Right atrium auricular region (tissue), 2 donors: Measurements from ENCODE around the gene AKAP9. TPM values are rescaled to one million over a fixed set of nuclear protein-coding genes. Genes with fewer than 3 reads are reported as not detected.

Experiments
- DNase-seq: peaks from one replicate; pipeline ENCODE4 v3.0.0-alpha.2; 2019; ENCODE audit warnings: low spot score
- H3K27ac ChIP-seq, 2 donors: fragments of 200-600 bp; sonication (generic); 1 replicate in 1 of 2; 2 replicates in 1 of 2; pipeline ENCODE4 v1.5.1; 2016 to 2019
- H3K27me3 ChIP-seq, 2 donors: fragments of 200-600 bp; sonication (generic); one replicate each; pipeline versions ENCODE4 v1.5.1 to v1.6.0; 2017 to 2019
- H3K36me3 ChIP-seq: fragments of 200-600 bp; sonication (generic); one replicate; pipeline ENCODE4 v1.5.1; 2016
- H3K4me1 ChIP-seq, 2 donors: fragments of 200-600 bp; sonication (generic); one replicate each; pipeline versions ENCODE4 v1.5.1 to v1.6.0; 2017 to 2019
- H3K4me3 ChIP-seq, 2 donors: fragments of 200-600 bp; sonication (generic); 1 replicate in 1 of 2; 2 replicates in 1 of 2; pipeline ENCODE4 v1.5.1; 2017 to 2019; ENCODE audit warnings: mild to moderate bottlenecking in 1 of 2, moderate library complexity in 1 of 2
- H3K9me3 ChIP-seq, 2 donors: fragments of 200-600 bp; sonication (generic); one replicate each; pipeline ENCODE4 v1.5.1; 2019
- total RNA-seq, 2 donors: library from RNA; depleted of rRNA; stranded (reverse); fragments of >200 nt; gene quantifications; one replicate each; pipeline ENCODE4 v1.1.0, GENCODE V29; 2016
- TF ChIP-seq, protein P1 (sequence below), 2 donors: fragments of 200-600 bp; sonication (generic); IDR thresholded peaks; one replicate each; pipeline ENCODE4 v1.5.1; 2019; ENCODE audit warnings: antibody characterized with exemption in 2 of 2

The AKAP9 gene
- total RNA-seq, 2 donors from 2014 or later: 28.5 to 41.8 TPM

DNA sequence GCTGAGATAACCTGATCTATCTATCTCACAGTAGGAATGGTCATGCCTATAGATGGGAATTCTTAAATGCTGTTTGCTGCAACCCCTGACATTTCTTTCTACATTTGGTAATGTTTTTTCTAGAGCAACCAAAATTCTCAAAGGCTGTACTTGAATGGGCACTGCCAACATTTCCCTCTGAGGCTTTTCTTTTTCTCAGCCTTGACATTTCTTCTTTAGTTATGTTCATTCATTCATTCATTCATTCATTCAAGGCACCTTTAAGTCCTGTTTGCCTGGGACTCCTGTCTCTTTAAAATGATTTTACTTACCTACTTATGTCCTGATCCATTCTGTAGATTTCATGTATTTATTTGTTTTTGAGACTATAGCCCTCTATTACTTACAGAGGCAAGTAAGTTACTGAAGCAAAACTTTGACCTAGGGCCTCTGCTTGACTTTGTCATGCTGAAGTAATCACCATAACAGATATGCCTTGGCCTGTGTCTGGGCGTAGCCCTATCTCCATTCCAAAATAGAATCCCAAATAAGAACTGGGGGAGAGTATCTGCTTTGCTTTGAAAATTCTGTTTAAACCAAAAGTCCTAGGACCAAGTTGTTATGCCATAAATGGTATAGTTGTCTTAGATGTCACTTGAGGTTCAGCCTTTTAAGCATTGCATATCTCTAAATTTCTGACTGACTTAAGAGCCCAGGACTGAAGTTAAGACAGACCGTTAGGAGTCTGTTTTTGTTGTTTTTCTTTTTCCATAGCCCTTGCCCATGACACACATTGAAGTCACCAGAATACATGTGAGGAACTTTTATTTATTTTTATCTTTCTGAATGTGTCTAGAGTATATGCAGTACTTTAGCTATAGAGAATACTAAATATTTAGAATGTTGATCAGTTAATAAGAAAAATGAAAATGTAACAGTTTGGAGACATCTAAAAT is 59.2 kb downstream of the AKAP9 start:
- peak overlapping the region in 1 of 2 donors; percentile 58 for H3K27ac ChIP-seq
- peaks cover 21% of the 10 kb centered on the region for H3K36me3 ChIP-seq
- H3K9me3 ChIP-seq: no peaks in the 10 kb centered on the region

DNA sequence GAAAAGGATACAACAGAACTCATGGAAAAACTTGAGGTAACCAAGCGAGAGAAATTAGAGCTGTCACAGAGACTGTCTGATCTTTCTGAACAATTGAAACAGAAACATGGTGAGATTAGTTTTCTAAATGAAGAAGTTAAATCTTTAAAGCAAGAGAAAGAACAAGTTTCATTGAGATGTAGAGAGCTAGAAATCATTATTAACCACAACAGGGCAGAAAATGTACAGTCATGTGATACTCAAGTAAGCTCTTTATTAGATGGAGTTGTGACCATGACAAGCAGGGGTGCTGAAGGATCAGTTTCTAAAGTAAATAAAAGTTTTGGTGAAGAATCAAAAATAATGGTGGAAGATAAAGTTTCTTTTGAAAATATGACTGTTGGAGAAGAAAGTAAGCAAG is 62.1 kb downstream of the AKAP9 start:
- no peak for DNase-seq
- Histone ChIP-seq H3K4me3 (no peak overlapping the region), H3K27ac (no peak overlapping the region), H3K4me1 (no peaks in the 10 kb centered on the region), H3K36me3 (no peaks in the 10 kb centered on the region), H3K27me3 (no peaks in the 10 kb centered on the region), H3K9me3 (no peaks in the 10 kb centered on the region)
- TF ChIP-seq, protein P1, sequence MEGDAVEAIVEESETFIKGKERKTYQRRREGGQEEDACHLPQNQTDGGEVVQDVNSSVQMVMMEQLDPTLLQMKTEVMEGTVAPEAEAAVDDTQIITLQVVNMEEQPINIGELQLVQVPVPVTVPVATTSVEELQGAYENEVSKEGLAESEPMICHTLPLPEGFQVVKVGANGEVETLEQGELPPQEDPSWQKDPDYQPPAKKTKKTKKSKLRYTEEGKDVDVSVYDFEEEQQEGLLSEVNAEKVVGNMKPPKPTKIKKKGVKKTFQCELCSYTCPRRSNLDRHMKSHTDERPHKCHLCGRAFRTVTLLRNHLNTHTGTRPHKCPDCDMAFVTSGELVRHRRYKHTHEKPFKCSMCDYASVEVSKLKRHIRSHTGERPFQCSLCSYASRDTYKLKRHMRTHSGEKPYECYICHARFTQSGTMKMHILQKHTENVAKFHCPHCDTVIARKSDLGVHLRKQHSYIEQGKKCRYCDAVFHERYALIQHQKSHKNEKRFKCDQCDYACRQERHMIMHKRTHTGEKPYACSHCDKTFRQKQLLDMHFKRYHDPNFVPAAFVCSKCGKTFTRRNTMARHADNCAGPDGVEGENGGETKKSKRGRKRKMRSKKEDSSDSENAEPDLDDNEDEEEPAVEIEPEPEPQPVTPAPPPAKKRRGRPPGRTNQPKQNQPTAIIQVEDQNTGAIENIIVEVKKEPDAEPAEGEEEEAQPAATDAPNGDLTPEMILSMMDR (IDR thresholded peaks at IDR 0.05): no peak

More for the DNA sequence above, 59.2 kb downstream of the AKAP9 start:
- DNase-seq: no peak
- TF ChIP-seq, protein P1 (IDR thresholded peaks at IDR 0.05): no peak
- Histone ChIP-seq H3K4me1 (no peaks in the 10 kb centered on the region), H3K4me3 (no peak overlapping the region), H3K27me3 (no peaks in the 10 kb centered on the region)

GRCh38 chr7:92006046-92006445 is 65.4 kb downstream of the AKAP9 start:
- no peak overlapping the region for H3K27ac ChIP-seq
- TF ChIP-seq, protein P1 (IDR thresholded peaks at IDR 0.05): no peak
- H3K9me3 ChIP-seq: no peaks in the 10 kb centered on the region
- no peak overlapping the region for H3K4me3 ChIP-seq
- no peaks in the 10 kb centered on the region for H3K27me3 ChIP-seq
- H3K36me3 ChIP-seq: no peaks in the 10 kb centered on the region
- no peak for DNase-seq
- no peaks in the 10 kb centered on the region for H3K4me1 ChIP-seq

DNA sequence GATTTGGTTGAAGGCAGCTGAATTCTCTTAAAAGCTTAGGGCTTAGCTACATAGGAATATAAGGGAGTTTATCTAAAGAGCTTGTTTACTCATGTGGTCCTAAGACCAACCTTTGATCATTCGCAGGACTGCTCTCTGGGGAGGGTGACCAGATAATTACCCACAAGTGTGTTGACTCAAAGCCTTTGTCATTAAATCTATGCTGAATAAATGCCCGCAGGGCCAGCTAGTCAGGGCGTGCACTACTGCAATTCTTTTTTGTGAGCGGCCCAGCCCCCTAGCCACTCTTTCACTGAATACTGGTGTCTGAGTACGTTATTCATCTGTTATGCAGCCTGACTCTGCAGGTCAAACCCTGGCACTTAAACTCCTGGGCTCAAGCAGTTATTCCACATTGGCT is 69.6 kb downstream of the AKAP9 start:
- TF ChIP-seq, protein P1 (IDR thresholded peaks at IDR 0.05): no peak
- Histone ChIP-seq H3K4me1 (no peaks in the 10 kb centered on the region), H3K4me3 (no peak overlapping the region), H3K36me3 (peaks cover 14% of the 10 kb centered on the region), H3K27me3 (no peaks in the 10 kb centered on the region), H3K27ac (no peak overlapping the region), H3K9me3 (no peaks in the 10 kb centered on the region)
- DNase-seq: no peak

- Histone ChIP-seq H3K36me3 (peaks cover 22% of the 10 kb centered on the region), H3K4me3 (no peak overlapping the region), H3K27ac (no peak overlapping the region), H3K27me3 (no peaks in the 10 kb centered on the region), H3K4me1 (no peaks in the 10 kb centered on the region), H3K9me3 (no peaks in the 10 kb centered on the region)
- DNase-seq: no peak
- TF ChIP-seq, protein P1 (IDR thresholded peaks at IDR 0.05): no peak
These were observed 72.9 kb downstream of the AKAP9 start for GRCh38 chr7:92013611-92014010.
